ENCODE measurements around the gene KCNK5.

GRCh38 chr6:39221115-39221514 lies 8.2 kb downstream of the KCNK5 start:
- no peak for TF ChIP-seq CTCF (IDR thresholded peaks at IDR 0.05; ENCODE audit: low read depth, low read length)
- no peak for TF ChIP-seq POLR2A (IDR thresholded peaks at IDR 0.05; ENCODE audit: extremely low read depth, insufficient read length)
- no peak for TF ChIP-seq MAX (IDR thresholded peaks at IDR 0.05; ENCODE audit: low read depth, low read length)
- TF ChIP-seq MYC (IDR thresholded peaks at IDR 0.05; ENCODE audit: low read depth, low read length): no peak

Data from NB4 (cell line).